Urinary bladder (tissue), 4 donors: ENCODE data around the gene BEAN1. TPM values are rescaled to one million over a fixed set of nuclear protein-coding genes. Genes with fewer than 3 reads are reported as not detected.
"Not testable (repeated sequence)": the region's sequence is repeated elsewhere in the genome, so short reads cannot be mapped to it uniquely, and the experiment has no call there.

Experiments used
- DNase-seq: peaks from one replicate; pipeline ENCODE4 v3.0.0-alpha.2; 2015; ENCODE audit errors: extremely low spot score
- H3K27ac ChIP-seq: one replicate; pipeline ENCODE4 v1.5.1; 2013; ENCODE audit warnings: low read depth, mild to moderate bottlenecking, moderate library complexity
- H3K36me3 ChIP-seq: one replicate; pipeline ENCODE4 v1.6.1; 2013; ENCODE audit warnings: mild to moderate bottlenecking, moderate library complexity; ENCODE audit not compliant: insufficient read depth
- H3K4me1 ChIP-seq: one replicate; pipeline ENCODE4 v1.6.1; 2013; ENCODE audit warnings: mild to moderate bottlenecking, moderate library complexity; ENCODE audit not compliant: insufficient read depth
- H3K4me3 ChIP-seq: one replicate; pipeline ENCODE4 v1.5.1; 2013; ENCODE audit warnings: low read depth, low read length
- WGBS: extraction: QIAGEN DNeasy Blood & Tissue Kit; methylation state at CpG from one replicate; pipeline ENCODE4 v1.1.7; 2013; 5-methylcytosine and 5-hydroxymethylcytosine counted together
- polyA plus RNA-seq: library from polyadenylated mRNA; stranded (reverse); fragments of 200-250 nt; gene quantifications from one replicate; pipeline ENCODE4 v1.2.3, GENCODE V29; 2013
- total RNA-seq: library from RNA; depleted of rRNA; stranded (reverse); fragments of >200 nt; gene quantifications from one replicate; pipeline ENCODE4 v1.2.3, GENCODE V29; 2014
- donor health status: healthy with polysubstance abuse.
- donor health status: healthy.

Gene BEAN1
- total and polyA plus RNA-seq, 2 donors = 0.85 to 1.0 TPM

- H3K4me1 ChIP-seq = no peaks in the 10 kb centered on the region
- no peak overlapping the region for H3K27ac ChIP-seq
- no peak overlapping the region for H3K4me3 ChIP-seq
- no peak for DNase-seq
- WGBS = 90% methylated on average over 5 of the region's 5 CpGs
- H3K36me3 ChIP-seq = no peaks in the 10 kb centered on the region
Measured at GRCh38 chr16:66489818-66490217, 62.7 kb downstream of the BEAN1 start.

DNA sequence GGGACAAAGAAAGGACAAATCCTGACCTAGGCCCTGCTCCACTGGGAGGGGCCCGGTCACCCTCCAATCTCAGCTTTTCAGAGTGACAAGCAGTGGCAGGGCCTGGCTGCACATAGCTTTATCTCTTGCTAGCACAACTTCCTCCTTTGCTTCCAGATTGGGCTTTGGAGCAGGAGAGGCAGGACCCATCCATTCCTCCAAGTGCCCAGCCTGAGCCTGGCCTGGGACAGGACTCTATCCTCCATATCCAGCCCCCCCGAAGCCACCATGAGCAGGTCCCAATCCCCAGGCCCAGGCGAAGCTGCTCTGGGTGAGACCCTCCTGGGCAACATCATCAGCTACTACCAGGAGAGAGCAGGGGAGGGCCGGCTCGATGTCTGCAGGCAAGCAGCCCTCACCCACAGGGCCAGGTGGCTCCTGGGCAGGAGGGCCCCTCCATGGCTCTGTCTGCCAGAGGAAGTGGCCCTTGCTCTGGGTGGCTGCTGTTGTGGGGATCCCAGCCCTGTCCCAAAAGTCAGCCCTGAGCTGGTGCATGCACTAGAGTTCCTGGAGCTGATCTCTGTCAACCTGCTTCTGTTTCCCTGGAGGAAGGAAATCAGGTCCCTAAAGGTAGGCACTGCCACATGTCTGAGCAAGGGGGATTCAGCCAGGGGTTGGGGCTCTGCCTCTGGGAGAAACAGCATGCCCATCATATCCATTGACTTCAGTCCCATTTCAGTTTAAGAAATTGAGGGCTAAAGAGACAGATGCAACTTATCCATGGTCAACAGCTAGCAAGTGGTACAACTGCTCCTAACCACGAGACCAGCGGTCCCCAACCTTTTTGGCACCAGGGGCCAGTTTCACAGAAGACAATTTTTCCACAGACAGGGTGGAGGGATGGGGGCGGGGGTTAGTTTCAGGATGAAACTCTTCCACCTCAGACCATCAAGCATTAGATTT, 64.0 kb downstream of the BEAN1 start:
- Histone ChIP-seq H3K27ac (no peak overlapping the region), H3K4me1 (no peaks in the 10 kb centered on the region), H3K4me3 (no peak overlapping the region), H3K36me3 (no peaks in the 10 kb centered on the region)
- no peak for DNase-seq
- 77% methylated on average over 8 of the region's 8 CpGs for WGBS

GRCh38 chr16:66491716-66492064, 64.6 kb downstream of the BEAN1 start:
- WGBS = 86% methylated on average over 7 of the region's 7 CpGs
- no peaks in the 10 kb centered on the region for H3K4me1 ChIP-seq
- no peak for DNase-seq

GRCh38 chr16:66493490-66494401, 66.7 kb downstream of the BEAN1 start:
- Histone ChIP-seq H3K4me3 (no peak overlapping the region), H3K36me3 (no peaks in the 10 kb centered on the region), H3K4me1 (no peaks in the 10 kb centered on the region), H3K27ac (no peak overlapping the region)
- 95% methylated on average over 14 of the region's 14 CpGs for WGBS
- no peak for DNase-seq

More at GRCh38 chr16:66491716-66492064, 64.6 kb downstream of the BEAN1 start:
- no peaks in the 10 kb centered on the region for H3K36me3 ChIP-seq
- H3K4me3 ChIP-seq = no peak overlapping the region
- H3K27ac ChIP-seq = no peak overlapping the region

- 98% methylated on average over 2 of the region's 2 CpGs for WGBS
- Histone ChIP-seq H3K4me1 (no peaks in the 10 kb centered on the region), H3K36me3 (no peaks in the 10 kb centered on the region), H3K27ac (no peak overlapping the region), H3K4me3 (no peak overlapping the region)
- no peak for DNase-seq
Measured at GRCh38 chr16:66494916-66495315, 67.8 kb downstream of the BEAN1 start.

DNA sequence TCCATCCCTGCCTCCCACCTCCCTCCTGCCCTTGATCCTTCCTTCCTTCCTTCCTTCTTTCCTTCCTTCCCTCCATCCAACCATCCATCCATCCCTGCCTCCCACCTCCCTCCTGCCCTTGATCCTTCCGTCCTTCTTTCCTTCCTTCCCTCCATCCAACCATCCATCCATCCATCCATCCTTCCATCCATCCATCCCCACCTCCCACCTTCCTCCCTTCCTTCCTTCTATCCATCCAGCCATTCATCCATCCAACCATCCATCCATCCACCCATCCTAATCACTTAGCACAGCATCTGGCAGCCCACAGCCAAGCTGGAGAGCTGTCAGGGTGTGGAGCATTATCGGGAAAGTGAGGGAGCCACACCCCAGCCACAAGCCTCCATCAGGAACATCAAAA, 68.3 kb downstream of the BEAN1 start:
- no peaks in the 10 kb centered on the region for H3K36me3 ChIP-seq
- no peak overlapping the region for H3K27ac ChIP-seq
- WGBS = 92% methylated on average over 2 of the region's 2 CpGs
- no peaks in the 10 kb centered on the region for H3K4me1 ChIP-seq
- DNase-seq = no peak
- no peak overlapping the region for H3K4me3 ChIP-seq

GRCh38 chr16:66496226-66496625, 69.1 kb downstream of the BEAN1 start:
- H3K4me3 ChIP-seq, H3K27ac ChIP-seq, DNase-seq, H3K4me1 ChIP-seq, H3K36me3 ChIP-seq: not testable (repeated sequence)
- WGBS = 95% methylated on average over 6 of the region's 10 CpGs

- H3K27ac ChIP-seq, H3K4me3 ChIP-seq, DNase-seq, H3K4me1 ChIP-seq, H3K36me3 ChIP-seq: not testable (repeated sequence)
- WGBS = 78% methylated on average over 1 of the region's 2 CpGs
Measured at GRCh38 chr16:66497921-66498320, 70.8 kb downstream of the BEAN1 start.

GRCh38 chr16:66501563-66501962, 74.5 kb downstream of the BEAN1 start:
- 90% methylated on average over 4 of the region's 4 CpGs for WGBS
- H3K27ac ChIP-seq, H3K4me1 ChIP-seq, DNase-seq, H3K36me3 ChIP-seq, H3K4me3 ChIP-seq: not testable (repeated sequence)

DNA sequence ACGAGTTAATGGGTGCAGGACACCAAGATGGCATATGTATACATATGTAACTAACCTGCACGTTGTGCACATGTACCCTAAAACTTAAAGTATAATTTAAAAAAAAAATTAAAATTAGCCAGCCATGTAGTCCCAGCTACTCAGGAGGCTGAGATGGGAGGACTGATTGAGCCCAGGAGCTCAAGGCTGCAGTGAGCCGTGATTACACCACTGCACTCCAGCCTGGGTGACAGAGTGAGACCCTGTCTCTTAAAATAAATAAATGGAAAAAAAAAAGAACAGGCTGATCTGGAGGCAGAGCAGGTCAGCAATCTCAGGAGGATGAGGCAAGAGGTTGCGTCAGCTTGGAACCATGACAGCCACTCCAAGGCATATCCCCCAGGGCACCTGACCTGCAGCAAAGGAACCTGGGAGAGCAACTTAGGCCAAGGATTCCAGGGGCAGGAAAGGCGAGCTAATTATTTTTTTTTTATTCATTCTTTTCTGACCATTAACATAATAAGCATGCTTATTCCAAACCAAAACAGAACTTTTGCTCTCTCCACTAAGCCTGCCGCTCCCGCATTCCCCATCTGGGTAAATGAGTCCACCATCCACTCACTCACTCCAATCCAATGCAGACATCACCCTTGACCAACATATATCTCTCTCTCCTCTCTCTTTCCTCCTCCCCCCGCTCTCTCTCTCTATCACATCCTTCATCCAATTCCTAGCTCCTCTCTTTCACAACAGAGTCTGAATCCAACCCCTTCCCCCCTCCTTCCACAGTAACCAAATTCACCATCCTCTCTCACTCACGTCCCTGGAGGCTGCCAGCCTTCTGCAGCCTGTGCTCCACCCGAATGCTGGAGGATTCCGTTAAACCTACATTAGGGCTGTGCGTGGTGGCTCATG, 75.2 kb downstream of the BEAN1 start:
- no peak overlapping the region for H3K27ac ChIP-seq
- DNase-seq = no peak
- no peaks in the 10 kb centered on the region for H3K36me3 ChIP-seq
- whole genome bisulfite sequencing = 79% methylated on average over 12 of the region's 12 CpGs
- H3K4me1 ChIP-seq = no peaks in the 10 kb centered on the region
- H3K4me3 ChIP-seq = no peak overlapping the region

GRCh38 chr16:66503030-66503429, 75.9 kb downstream of the BEAN1 start:
- H3K4me3 ChIP-seq = no peak overlapping the region
- no peaks in the 10 kb centered on the region for H3K36me3 ChIP-seq
- no peaks in the 10 kb centered on the region for H3K4me1 ChIP-seq
- DNase-seq = no peak
- WGBS = 84% methylated on average over 2 of the region's 2 CpGs
- no peak overlapping the region for H3K27ac ChIP-seq

DNA sequence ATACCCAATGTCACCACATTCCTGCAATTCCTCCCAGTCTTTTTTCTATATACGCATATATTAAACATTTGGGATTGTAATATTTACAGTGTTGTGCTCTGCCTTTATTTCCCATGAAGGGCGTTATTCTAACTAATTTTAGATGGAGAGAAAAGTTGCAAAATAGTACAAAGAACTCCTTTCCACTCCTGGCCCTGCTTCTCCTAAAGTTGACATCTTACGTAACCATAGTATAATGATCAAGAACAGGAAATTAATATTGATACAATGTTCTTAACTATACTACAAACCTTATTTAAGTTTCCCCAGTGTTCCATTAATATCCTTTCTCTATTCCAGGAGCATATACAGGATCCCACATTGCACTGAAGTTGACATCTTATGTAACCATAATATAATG, 76.5 kb downstream of the BEAN1 start:
- Histone ChIP-seq H3K4me3 (no peak overlapping the region), H3K27ac (no peak overlapping the region), H3K4me1 (no peaks in the 10 kb centered on the region), H3K36me3 (no peaks in the 10 kb centered on the region)
- 87% methylated on average over 3 of the region's 3 CpGs for WGBS
- no peak for DNase-seq

DNA sequence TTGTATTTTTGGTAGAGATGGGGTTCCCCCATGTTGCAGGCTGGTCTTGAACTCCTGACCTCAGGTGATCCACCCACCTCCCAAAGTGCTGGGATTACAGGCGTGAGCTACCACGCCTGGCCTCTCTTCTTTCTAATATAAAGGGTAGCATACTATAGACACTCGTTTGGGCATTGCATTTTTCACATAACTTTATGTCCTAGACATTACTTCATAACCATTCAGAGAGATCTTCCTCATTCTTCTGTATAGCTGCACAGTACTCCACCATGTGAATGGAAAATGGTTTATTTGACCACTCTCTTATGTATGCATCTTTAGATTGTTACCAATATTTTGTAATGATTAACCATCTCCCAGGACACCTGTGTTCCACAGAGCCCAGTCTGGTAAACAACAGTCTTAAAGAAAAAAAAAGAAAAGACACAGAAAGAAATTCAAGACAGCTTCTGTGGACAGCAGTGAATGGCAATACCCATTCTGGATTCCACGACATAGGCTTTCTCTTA, 80.7 kb downstream of the BEAN1 start:
- Histone ChIP-seq H3K27ac (no peak overlapping the region), H3K4me3 (no peak overlapping the region), H3K36me3 (peaks cover 2% of the 10 kb centered on the region), H3K4me1 (no peaks in the 10 kb centered on the region)
- 84% methylated on average over 4 of the region's 4 CpGs for WGBS
- DNase-seq = no peak
